H1 (cell line): ENCODE data around the gene AATK. TPM values are rescaled to one million over a fixed set of nuclear protein-coding genes. Genes with fewer than 3 reads are reported as not detected.

Experiments used
- CTCF ChIA-PET: fragments of 300-600 bp; sonication (Branson Sonifier 250); formaldehyde crosslinking; loops from one replicate; lab custom pipeline; 2021; ENCODE audit not compliant: partially characterized antibody; lab: Charles Lee
- POLR2A ChIA-PET: fragments of 300-600 bp; sonication (Branson Sonifier 250); formaldehyde crosslinking; loops from one replicate; lab custom pipeline; 2021; ENCODE audit warnings: inconsistent platforms; ENCODE audit not compliant: partially characterized antibody; lab: Charles Lee
- DNase-seq, 2 experiments: peaks; one replicate each; pipeline versions ENCODE4 v3.0.0 to v3.0.0-alpha.2; 2010 to 2022; ENCODE audit warnings: low spot score in 2 of 2, low read depth in 1 of 2, mixed read lengths in 1 of 2
- FAIRE-seq: peaks from 2 replicates; lab custom pipeline; 2011; peaks lifted over from hg19 to GRCh38; lab: Jason Lieb, UNC
- H2AFZ ChIP-seq: 2 replicates; pipeline ENCODE4 v1.8.1; 2012; ENCODE audit warnings: low read length, inconsistent platforms
- H2AK5ac ChIP-seq: 2 replicates; pipeline ENCODE4 v1.6.1; 2013; ENCODE audit warnings: low read depth, low read length
- H2BK120ac ChIP-seq: replicated peaks from 2 replicates; pipeline ENCODE3; 2013; ENCODE audit warnings: low read depth, low read length, inconsistent platforms
- H2BK12ac ChIP-seq: 2 replicates; pipeline ENCODE4 v1.6.1; 2013; ENCODE audit warnings: low read depth, low read length
- H2BK15ac ChIP-seq: 2 replicates; pipeline ENCODE4 v1.6.1; 2013; ENCODE audit warnings: low read length
- H2BK20ac ChIP-seq: 2 replicates; pipeline ENCODE4 v1.6.1; 2013; ENCODE audit warnings: low read length
- H2BK5ac ChIP-seq: 2 replicates; pipeline ENCODE4 v1.6.1; 2013; ENCODE audit warnings: low read depth, low read length
- H3K14ac ChIP-seq: 2 replicates; pipeline ENCODE4 v1.6.1; 2013; ENCODE audit warnings: inconsistent platforms; ENCODE audit not compliant: insufficient read length
- H3K18ac ChIP-seq: 2 replicates; pipeline ENCODE4 v1.6.1; 2013; ENCODE audit warnings: low read length; ENCODE audit errors: extremely low read depth
- H3K23ac ChIP-seq: 2 replicates; pipeline ENCODE4 v1.6.1; 2013; ENCODE audit warnings: inconsistent platforms; ENCODE audit not compliant: insufficient read length
- H3K23me2 ChIP-seq: 2 replicates; pipeline ENCODE4 v1.6.1; 2013; ENCODE audit warnings: low read depth, low read length
- H3K27ac ChIP-seq: 2 replicates; pipeline ENCODE4 v1.6.1; 2011; ENCODE audit warnings: low read depth, low read length, inconsistent platforms
- H3K27me3 ChIP-seq, 4 experiments: replicated peaks in 1 of 4; 1 replicate in 1 of 4; 2 replicates in 3 of 4; pipeline versions ENCODE4 v1.6.1 to v1.8.1; 2011 to 2013; ENCODE audit warnings: low read length in 3 of 4, mild to moderate bottlenecking in 3 of 4, inconsistent platforms in 2 of 4, mixed read lengths in 2 of 4, moderate library complexity in 1 of 4; ENCODE audit not compliant: control insufficient read depth in 3 of 4, insufficient read depth in 3 of 4; ENCODE audit errors: extremely low read depth in 1 of 4
- H3K36me3 ChIP-seq, 4 experiments: 2 replicates each; pipeline versions ENCODE4 v1.6.1 to v1.8.1; 2011 to 2013; ENCODE audit warnings: mild to moderate bottlenecking in 4 of 4, low read length in 3 of 4, moderate library complexity in 2 of 4, control low read depth in 1 of 4, inconsistent platforms in 1 of 4; ENCODE audit not compliant: insufficient read depth in 4 of 4, control insufficient read depth in 2 of 4
- H3K4ac ChIP-seq: replicated peaks from 2 replicates; pipeline ENCODE3; 2013; ENCODE audit warnings: low read length, low read depth, mixed read lengths, inconsistent platforms; ENCODE audit not compliant: insufficient read length
- H3K4me1 ChIP-seq, 4 experiments: replicated peaks in 1 of 4; 1 replicate in 1 of 4; 2 replicates in 3 of 4; pipeline versions ENCODE4 v1.6.1 to v1.8.1; 2011 to 2013; ENCODE audit warnings: low read length in 3 of 4, inconsistent platforms in 2 of 4, mixed read lengths in 1 of 4; ENCODE audit not compliant: insufficient read depth in 4 of 4, control insufficient read depth in 3 of 4
- H3K4me2 ChIP-seq, 2 experiments: 2 replicates each; pipeline versions ENCODE4 v1.6.1 to v1.8.1; 2011 to 2013; ENCODE audit warnings: low read depth in 2 of 2, low read length in 2 of 2, control low read depth in 1 of 2, inconsistent platforms in 1 of 2, mild to moderate bottlenecking in 1 of 2; ENCODE audit not compliant: insufficient read depth in 1 of 2
- H3K4me3 ChIP-seq, 4 experiments: fragments of 200-600, 300-600 bp in 1 of 4; sonication (generic), shearing (Covaris generic), sonication (Bioruptor Twin) in 1 of 4; 2 replicates each; pipeline versions ENCODE4 v1.5.1 to v1.8.1; 2011 to 2016; ENCODE audit warnings: low read length in 4 of 4, low read depth in 3 of 4, control low read depth in 2 of 4, inconsistent platforms in 2 of 4, mild to moderate bottlenecking in 2 of 4, mixed read lengths in 1 of 4, moderate library complexity in 1 of 4; ENCODE audit not compliant: insufficient read depth in 2 of 4; ENCODE audit errors: extremely low read depth in 1 of 4
- H3K56ac ChIP-seq: replicated peaks from 2 replicates; pipeline ENCODE3; 2013; ENCODE audit warnings: low read depth, mild to moderate bottlenecking, mixed read lengths, low read length, inconsistent platforms; ENCODE audit not compliant: insufficient read length
- H3K79me1 ChIP-seq: 2 replicates; pipeline ENCODE4 v1.6.1; 2013; ENCODE audit warnings: low read depth, low read length, control low read depth
- H3K79me2 ChIP-seq, 2 experiments: 2 replicates each; pipeline versions ENCODE4 v1.6.1 to v1.8.1; 2012 to 2013; ENCODE audit warnings: low read length in 2 of 2, mild to moderate bottlenecking in 2 of 2, inconsistent platforms in 1 of 2; ENCODE audit not compliant: insufficient read depth in 2 of 2, control insufficient read depth in 1 of 2
- H3K9ac ChIP-seq, 4 experiments: replicated peaks in 1 of 4; 1 replicate in 1 of 4; 2 replicates in 3 of 4; pipeline versions ENCODE4 v1.6.1 to v1.8.1; 2011 to 2013; ENCODE audit warnings: low read depth in 3 of 4, low read length in 3 of 4, control low read depth in 2 of 4, mild to moderate bottlenecking in 2 of 4, moderate library complexity in 2 of 4, inconsistent platforms in 1 of 4; ENCODE audit errors: extremely low read depth in 1 of 4
- H3K9me3 ChIP-seq, 2 experiments: 2 replicates each; pipeline versions ENCODE4 v1.6.1 to v1.8.1; 2012 to 2013; ENCODE audit warnings: mild to moderate bottlenecking in 2 of 2, moderate library complexity in 2 of 2, control low read depth in 1 of 2, inconsistent platforms in 1 of 2, low read depth in 1 of 2, low read length in 1 of 2, mixed read lengths in 1 of 2; ENCODE audit not compliant: insufficient read depth in 2 of 2
- H4K20me1 ChIP-seq, 2 experiments: replicated peaks in 1 of 2; 2 replicates each; pipeline versions ENCODE3 to v1.8.1; 2011 to 2013; ENCODE audit warnings: inconsistent platforms in 2 of 2, low read length in 2 of 2, mild to moderate bottlenecking in 1 of 2; ENCODE audit not compliant: insufficient read depth in 2 of 2, control insufficient read depth in 1 of 2
- H4K5ac ChIP-seq: 2 replicates; pipeline ENCODE4 v1.6.1; 2013; ENCODE audit warnings: low read length, low read depth, mixed read lengths, inconsistent platforms; ENCODE audit not compliant: insufficient read length
- H4K8ac ChIP-seq: 2 replicates; pipeline ENCODE4 v1.8.0; 2013; ENCODE audit warnings: mild to moderate bottlenecking, moderate library complexity, low read length, inconsistent platforms; ENCODE audit not compliant: insufficient read depth; ENCODE audit errors: extremely low read depth
- H4K91ac ChIP-seq: replicated peaks from 2 replicates; pipeline ENCODE3; 2013; ENCODE audit warnings: low read length, mixed read lengths, inconsistent platforms; ENCODE audit not compliant: insufficient read length
- ATF2 ChIP-seq: IDR thresholded peaks from 2 replicates; pipeline ENCODE4 v1.6.1; 2012; ENCODE audit warnings: low read length, inconsistent platforms
- CEBPB ChIP-seq: IDR thresholded peaks from 2 replicates; pipeline ENCODE4 v1.6.1; 2012; ENCODE audit warnings: low read depth, low read length
- CHD1 ChIP-seq: IDR thresholded peaks from 2 replicates; pipeline ENCODE4 v1.6.1; 2012; ENCODE audit warnings: low read depth, low read length, improper control_type of control experiment
- KDM4A ChIP-seq: IDR thresholded peaks from one replicate; pipeline ENCODE4 v1.7.1; 2012; ENCODE audit warnings: low read depth, mild to moderate bottlenecking, moderate library complexity, low read length, inconsistent platforms; ENCODE audit not compliant: severe bottlenecking
- RFX5 ChIP-seq: IDR thresholded peaks from 2 replicates; pipeline ENCODE4 v1.6.1; 2011; ENCODE audit warnings: low read depth, low read length, improper control_type of control experiment, borderline replicate concordance
- SIN3A ChIP-seq, 2 experiments: IDR thresholded peaks in 1 of 2; conservative IDR thresholded peaks in 1 of 2; 2 replicates each; pipeline ENCODE4 v1.6.1; 2011 to 2012; ENCODE audit warnings: low read length in 2 of 2, improper control_type of control experiment in 1 of 2, low read depth in 1 of 2, mild to moderate bottlenecking in 1 of 2
- SP1 ChIP-seq: IDR thresholded peaks from 2 replicates; pipeline ENCODE4 v1.6.1; 2011; ENCODE audit warnings: low read depth, low read length
- TEAD4 ChIP-seq: IDR thresholded peaks from 2 replicates; pipeline ENCODE4 v1.6.1; 2012; ENCODE audit warnings: low read depth, low read length, inconsistent platforms, mixed read lengths
- USF2 ChIP-seq: IDR thresholded peaks from 2 replicates; pipeline ENCODE4 v1.6.1; 2011; ENCODE audit warnings: low read length, improper control_type of control experiment
- WGBS, 2 experiments: shearing (Covaris generic) in 1 of 2; methylation state at CpG; one replicate each; pipeline versions ENCODE4 v1.1.6 to v1.1.7; 2013 to 2015; ENCODE audit warnings: low lambda C conversion rate in 2 of 2, mixed read lengths in 2 of 2, inconsistent platforms in 1 of 2, low coverage in 1 of 2, missing lambda C conversion rate in 1 of 2; ENCODE audit not compliant: insufficient replicate concordance in 2 of 2, insufficient coverage in 1 of 2, insufficient read length in 1 of 2; ENCODE audit errors: extremely low coverage in 1 of 2, missing lambda C conversion rate in 1 of 2; 5-methylcytosine and 5-hydroxymethylcytosine counted together
- polyA plus RNA-seq, 7 experiments: library from polyadenylated mRNA; depleted of rRNA in 3 of 7; stranded (reverse) in 5 of 7; unstranded in 2 of 7; fragments of >200 nt in 5 of 7; fragments of 200-250 nt in 2 of 7; gene quantifications; 1 replicate in 5 of 7; 2 replicates in 1 of 7; 4 replicates in 1 of 7; pipeline versions ENCODE4 v1.2.1 to v1.2.3, GENCODE V29; 2011 to 2013; ENCODE audit warnings: missing spikeins in 2 of 7, mixed read lengths in 2 of 7
- total RNA-seq: library from RNA; stranded (reverse); fragmentation: NEBNext Ultra II Directional; extraction: Animal tissue kit (Norgen Biotek cat#: 25700); gene quantifications from 2 replicates; pipeline ENCODE4 v1.2.1, GENCODE V29; 2021
- TF ChIP-seq, protein P1 (sequence below): IDR thresholded peaks from 2 replicates; pipeline ENCODE4 v1.6.1; 2011; ENCODE audit warnings: low read depth, mild to moderate bottlenecking, low read length; ENCODE audit not compliant: insufficient read depth

AATK gene
- total and polyA plus RNA-seq, 2 of the 8 experiments (the other 6 are each of a cell fraction or from before 2014, with no cell fraction given) = 1.7 to 3.5 TPM

- H2BK120ac ChIP-seq = no peak overlapping the region
- no peak overlapping the region for H3K23ac ChIP-seq
- H3K23me2 ChIP-seq = no peaks in the 10 kb centered on the region
- ChIA-PET POLR2A (no interaction called here), CTCF (interaction anchor here (7.6 kb wide), 1 partner anchor 58 kb away, joined by 103 read pairs; no protein-coding TSS in a partner anchor)
- H3K9me3 ChIP-seq = no peaks in the 10 kb centered on the region
- no peak overlapping the region for H2AK5ac ChIP-seq
- WGBS, 2 experiments = 92% methylated on average over 10 of the region's 10 CpGs; no CpG with 5 or more reads in 1 of the 2 experiments
- H3K4me3 ChIP-seq = no peak overlapping the region
- H3K56ac ChIP-seq = no peak overlapping the region
- no peak overlapping the region for H2BK15ac ChIP-seq
- H3K27ac ChIP-seq = no peak overlapping the region
- H3K79me1 ChIP-seq = no peaks in the 10 kb centered on the region
- FAIRE-seq (no peak), DNase-seq (no peak)
- H3K9ac ChIP-seq = no peak overlapping the region
- H3K14ac ChIP-seq = no peak overlapping the region
- no peak overlapping the region for H3K4me2 ChIP-seq
- H2BK20ac ChIP-seq = no peak overlapping the region
- peaks cover 0 to 2% of the 10 kb centered on the region in 2 experiments for H4K20me1 ChIP-seq
- H2BK12ac ChIP-seq = no peak overlapping the region
- no peak overlapping the region for H2AFZ ChIP-seq
- peaks cover 0 to 9% (median 6%) of the 10 kb centered on the region in 4 experiments; a peak in 5 of 7 replicates for H3K4me1 ChIP-seq
- no peak overlapping the region for H2BK5ac ChIP-seq
- H3K18ac ChIP-seq = no peak overlapping the region
- no peaks in the 10 kb centered on the region for H3K36me3 ChIP-seq
- H3K79me2 ChIP-seq = no peaks in the 10 kb centered on the region
- no peaks in the 10 kb centered on the region for H3K27me3 ChIP-seq
- no peak overlapping the region for H4K5ac ChIP-seq
- H4K91ac ChIP-seq = no peak overlapping the region
- H3K4ac ChIP-seq = no peak overlapping the region
- H4K8ac ChIP-seq = no peak overlapping the region
- no peak for TF ChIP-seq KDM4A
- no peak for TF ChIP-seq ATF2
- no peak for TF ChIP-seq RFX5
- no peak for TF ChIP-seq CEBPB
- TF ChIP-seq, protein P1, sequence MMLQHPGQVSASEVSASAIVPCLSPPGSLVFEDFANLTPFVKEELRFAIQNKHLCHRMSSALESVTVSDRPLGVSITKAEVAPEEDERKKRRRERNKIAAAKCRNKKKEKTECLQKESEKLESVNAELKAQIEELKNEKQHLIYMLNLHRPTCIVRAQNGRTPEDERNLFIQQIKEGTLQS = no peak
- no peak for TF ChIP-seq CHD1
- TF ChIP-seq USF2 = no peak
- no peak for TF ChIP-seq SIN3A (conservative IDR thresholded peaks at IDR 0.05 in 1 of 2, IDR thresholded peaks at IDR 0.05 in 1 of 2; ENCODE audit: low read depth in 1 of 2, low read length in 2 of 2)
- TF ChIP-seq TEAD4 = no peak
- no peak for TF ChIP-seq SP1
Measured at GRCh38 chr17:81100668-81101067, 65.4 kb downstream of the AATK start.
